Activated gamma-delta T cell treated with Interleukin-2 at 50 U/mL for 16 hours (primary cell): ENCODE results near the gene RASAL2.
"Not testable (repeated sequence)": the region's sequence is repeated elsewhere in the genome, so short reads cannot be mapped to it uniquely, and the experiment has no call there.

Source experiments
- DNase-seq: peaks from one replicate; pipeline ENCODE4 v3.0.0-alpha.2; 2020

Gene RASAL2

DNA sequence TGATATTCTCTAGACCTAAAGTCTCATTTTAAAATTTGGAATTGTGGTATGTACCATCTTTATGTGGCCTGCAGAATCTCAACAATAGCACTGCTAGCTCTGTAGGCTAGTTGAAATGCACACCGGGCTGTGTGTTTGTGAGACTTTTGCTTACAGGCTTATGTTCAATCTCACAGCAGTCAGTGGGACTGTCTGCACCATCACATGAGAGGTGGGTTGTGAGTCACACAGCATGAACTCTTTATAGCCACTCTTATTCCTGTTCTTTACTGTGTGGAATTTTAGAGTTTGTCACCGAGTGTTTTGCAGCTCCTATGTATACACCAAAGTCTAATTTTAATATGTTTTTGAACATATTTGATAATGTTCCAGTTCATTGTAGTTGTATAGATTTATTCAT is 74.6 kb downstream of the RASAL2 start:
- no peak for DNase-seq

DNA sequence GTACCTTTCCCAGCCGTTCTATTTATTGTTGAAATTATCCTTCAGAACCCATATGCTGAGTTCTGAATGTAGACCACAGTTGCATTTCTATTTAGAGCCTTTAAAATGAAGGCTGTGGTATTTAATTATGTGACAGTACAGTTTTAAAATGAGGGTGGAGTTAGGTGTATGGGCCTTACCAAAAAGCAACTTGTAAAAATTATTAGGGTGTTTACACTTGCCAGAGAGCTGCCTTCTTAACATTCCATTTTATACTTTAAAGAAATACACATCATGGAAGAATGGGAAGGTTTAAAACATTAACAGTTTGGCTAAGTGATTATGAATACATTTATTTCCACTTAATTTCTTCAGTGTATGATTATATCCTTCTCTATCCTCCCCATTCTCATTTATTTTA is 75.7 kb downstream of the RASAL2 start:
- DNase-seq: no peak

DNA sequence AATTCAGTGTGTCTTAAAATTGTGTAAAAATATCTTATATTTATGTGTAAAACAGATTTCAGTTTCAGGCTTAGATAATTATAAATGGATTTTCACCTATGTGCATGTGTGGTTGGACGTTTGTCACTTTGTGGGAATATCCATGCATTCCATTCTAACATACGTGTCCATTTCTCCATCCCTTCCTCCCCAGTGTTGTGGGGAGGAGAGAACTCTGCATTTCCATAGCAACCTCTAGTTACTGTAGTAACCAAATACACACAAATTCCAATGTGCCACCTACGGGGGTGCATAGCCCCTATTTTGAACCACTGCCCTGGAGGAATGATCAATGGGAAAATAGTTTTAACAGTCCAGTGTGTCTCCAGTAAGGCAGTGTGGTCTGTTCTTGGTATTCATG is 79.0 kb downstream of the RASAL2 start:
- no peak for DNase-seq

DNA sequence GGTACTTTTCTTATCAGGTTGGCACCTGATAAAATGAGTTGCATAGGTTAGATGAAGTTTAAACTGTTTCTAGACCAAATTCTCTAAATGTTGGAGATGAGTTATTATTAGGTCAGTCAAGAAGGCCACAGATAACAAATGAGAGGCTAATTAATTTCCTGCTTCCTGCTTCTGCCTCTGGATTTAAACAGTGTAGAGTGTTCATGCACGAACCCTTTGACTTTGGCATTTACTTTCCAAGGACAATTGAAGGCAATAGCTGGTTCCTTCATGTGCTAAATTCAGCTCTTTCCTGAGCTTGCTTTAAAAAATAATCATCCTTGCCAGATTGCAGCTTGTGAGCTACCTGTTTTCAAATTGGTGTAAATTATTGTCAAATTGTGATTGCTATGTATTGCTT is 80.6 kb downstream of the RASAL2 start:
- no peak for DNase-seq

DNA sequence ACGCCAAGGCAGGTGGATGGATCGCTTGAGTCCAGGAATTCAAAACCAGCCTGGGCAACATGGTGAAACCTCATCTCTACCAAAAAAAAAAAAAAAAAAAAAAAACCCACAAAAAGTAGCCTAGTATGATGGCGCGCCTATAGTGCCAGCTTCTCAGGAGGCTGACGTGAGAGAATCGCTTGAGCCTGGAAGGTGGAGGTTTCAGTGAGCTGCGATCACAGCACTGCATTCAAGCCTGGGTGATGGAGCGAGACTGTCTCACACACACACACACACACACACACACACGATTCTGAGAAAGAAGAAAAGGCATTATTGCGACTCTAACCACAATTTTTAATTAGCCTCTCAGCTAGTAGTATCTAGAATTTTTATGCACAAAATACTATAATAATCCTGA is 86.5 kb downstream of the RASAL2 start:
- no peak for DNase-seq

DNA sequence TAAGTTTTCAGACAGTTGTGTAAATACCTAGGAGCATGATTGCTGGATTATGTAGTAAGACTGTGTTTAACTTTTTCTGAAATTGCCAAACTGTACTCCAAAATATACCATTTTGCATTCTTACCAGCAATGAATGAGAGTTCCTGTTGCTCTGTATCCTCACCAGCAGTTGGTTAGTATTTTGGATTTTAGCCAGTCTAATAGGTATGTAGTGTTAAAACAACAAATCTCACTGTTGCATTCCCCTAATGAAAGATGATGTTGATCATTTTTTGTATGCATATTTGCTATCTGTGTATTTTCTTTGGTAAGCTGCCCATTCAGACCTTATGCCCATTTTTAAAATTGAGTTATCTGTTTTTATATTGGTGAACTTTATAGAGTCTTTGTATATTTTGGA is 89.9 kb downstream of the RASAL2 start:
- DNase-seq: no peak

DNA sequence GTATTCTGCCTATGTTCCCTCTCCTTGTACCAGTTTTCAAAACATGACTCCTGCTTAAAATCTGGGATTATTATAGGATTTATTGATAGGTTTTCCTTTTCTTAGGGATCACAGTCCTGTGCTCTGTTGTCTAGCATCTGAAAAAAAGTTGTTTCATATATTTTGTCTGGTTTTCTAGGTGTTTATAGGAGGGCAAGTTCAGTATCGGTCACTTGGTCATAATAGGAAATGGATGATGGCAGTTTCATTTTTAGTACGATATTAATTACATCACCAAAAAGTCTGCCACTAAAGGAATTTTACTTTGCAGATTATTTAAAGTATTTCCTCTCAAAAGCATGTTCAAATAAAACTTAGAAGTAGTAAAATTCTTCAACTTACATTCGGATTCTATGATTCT is 94.4 kb downstream of the RASAL2 start:
- DNase-seq: no peak

DNA sequence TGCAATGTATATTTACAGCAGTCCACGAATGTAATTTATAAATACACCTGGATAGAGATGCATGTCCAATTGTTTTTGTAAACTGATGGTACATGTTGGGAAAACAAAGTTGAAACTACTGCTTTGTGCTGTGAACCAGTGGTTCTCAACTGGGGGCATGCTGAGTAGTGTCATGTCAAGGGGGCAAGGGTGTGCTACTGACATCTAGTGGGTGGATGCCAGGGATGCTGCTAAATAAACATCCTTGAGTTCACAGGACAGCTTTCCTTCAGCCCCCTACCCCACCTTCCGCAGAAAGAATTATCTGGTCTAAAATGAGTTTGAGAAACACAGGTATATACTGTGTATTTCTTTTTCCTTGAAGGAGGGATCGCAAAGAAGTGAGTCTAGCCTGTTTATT is 95.9 kb downstream of the RASAL2 start:
- DNase-seq: no peak

DNA sequence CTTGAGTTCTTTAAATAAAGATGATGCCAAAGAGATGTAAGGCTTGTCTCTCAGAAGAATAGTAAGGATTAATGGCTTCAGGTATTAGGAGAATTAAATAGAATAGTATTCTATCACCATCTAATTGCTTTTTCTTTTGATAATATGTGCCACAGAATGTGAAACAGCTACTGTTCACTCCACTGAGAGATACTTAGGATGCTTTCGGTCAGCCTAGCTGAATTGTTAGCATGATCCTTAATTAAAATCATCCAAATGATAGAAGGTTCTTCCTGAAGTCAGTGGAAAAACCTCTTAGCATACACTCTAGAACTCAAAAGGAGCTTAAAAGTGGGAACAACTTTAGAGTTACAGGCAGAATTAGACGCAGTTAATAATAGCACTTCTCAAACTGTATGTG is 97.0 kb downstream of the RASAL2 start:
- no peak for DNase-seq

DNA sequence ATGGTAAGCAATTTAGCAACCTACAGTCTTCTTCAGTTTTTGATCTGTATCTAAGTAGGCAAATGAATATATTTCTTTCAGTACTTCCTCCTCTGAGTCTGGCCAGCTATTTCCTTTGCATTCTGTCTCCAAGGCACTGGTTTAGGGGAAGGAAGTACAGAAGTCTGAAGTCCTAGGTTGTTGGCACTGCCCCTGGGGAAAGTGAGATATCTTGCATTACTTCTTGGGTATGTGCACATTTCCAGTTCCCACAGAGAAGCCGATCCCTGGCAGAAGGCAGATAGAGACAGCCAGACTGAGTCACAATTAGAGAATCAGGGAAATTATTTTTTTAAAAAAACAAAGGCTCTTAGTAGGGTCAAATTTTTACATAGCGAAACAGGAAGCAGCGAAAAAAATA is 98.8 kb downstream of the RASAL2 start:
- DNase-seq: no peak

DNA sequence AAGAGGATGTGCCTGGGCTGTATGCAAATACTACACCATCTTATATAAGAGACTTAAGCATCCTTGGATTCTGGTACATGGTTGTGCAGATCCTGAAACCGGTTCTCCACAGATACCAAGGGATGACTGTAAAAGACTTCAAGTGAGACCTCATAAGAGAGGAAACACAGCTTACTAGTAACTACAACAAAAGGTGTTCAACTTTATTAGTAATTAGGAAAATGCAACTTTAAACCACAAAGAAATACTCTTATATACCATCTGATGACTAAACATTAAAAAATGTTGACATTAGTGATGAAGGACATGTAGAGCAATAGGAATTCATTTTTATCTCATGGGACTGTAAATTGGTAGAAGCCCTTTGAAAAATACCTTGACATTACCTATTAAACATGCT is 102.7 kb downstream of the RASAL2 start:
- DNase-seq: no peak

DNA sequence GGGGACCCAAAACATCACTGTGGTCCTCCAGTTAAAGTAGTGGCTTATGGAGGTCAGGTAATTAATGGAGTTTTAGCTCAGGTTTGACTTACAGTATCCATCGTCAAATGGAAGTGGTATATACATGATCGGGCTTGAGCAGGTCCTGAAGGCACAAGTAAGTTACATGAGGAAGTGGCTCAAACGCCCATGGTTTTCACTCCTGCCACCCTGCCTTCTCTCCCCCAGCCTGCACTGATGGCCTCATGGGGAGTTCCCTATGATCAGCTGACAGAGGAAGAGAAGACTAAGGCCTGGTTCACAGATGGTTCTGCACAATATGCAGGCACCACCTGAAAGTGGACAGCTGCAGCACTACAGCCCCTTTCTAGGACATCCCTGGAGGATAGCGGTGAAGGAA is 108.2 kb downstream of the RASAL2 start:
- DNase-seq: not testable (repeated sequence)

DNA sequence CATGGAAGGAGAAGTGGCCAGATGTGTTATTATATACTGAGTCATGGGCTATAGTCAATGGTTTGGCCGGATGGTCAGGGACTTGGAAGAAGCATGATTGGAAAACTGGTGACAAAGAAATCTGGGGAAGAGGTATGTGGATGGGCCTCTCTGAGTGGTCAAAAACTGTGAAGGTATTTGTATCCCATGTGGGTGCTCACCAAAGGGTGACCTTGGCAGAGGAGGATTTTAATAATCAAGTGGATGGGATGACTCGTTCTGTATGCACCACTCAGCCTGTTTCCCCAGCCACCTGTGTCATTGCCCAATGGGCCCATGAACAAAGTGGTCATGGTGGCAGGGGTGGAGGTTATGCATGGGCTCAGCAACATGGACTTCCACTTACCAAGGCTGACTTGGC is 108.6 kb downstream of the RASAL2 start:
- DNase-seq: not testable (repeated sequence)

DNA sequence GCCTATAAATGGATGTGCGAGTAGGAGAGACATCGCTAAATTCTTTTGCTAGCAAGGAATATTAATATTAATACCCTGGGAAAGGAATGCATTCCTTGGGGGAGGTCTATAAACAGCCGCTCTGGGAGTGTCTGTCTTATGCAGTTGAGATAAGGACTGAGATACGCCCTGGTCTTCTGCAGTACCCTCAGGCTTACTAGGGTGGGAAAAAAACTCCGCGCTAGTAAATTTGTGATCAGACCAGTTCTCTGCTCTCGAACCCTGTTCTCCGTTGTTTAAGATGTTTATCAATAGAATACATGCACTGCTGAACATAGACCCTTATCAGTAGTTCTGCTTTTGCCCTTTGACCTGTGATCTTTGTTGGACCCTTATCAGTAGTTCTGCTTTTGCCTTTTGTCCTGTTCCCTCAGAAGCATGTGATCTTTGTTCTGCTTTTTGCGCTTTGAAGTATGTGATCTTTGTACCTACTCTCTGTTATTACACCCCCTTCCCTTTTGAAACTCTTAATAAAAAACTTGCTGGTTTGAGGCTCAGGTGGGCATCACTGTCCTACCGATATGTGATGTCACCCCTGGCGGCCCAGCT is 114.5 kb downstream of the RASAL2 start:
- not testable (repeated sequence) for DNase-seq

DNA sequence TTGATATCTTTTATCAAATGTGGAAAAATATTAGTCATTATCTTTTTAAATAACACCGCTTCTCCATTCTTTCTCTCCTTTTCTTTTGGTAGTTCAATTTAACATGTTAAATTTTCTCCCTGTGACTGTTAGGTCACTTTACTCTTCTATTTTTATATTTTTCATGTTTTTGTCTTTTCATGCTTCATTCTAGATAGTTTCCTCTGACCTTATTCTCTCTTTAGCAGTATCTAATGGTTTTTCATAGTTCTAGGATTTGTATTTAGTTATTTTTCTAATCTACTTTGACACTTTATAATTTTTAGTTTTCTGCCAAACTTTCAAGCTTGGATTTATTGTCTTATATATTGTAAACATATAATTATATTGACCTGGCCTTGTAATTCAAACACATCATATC is 116.0 kb downstream of the RASAL2 start:
- no peak for DNase-seq

DNA sequence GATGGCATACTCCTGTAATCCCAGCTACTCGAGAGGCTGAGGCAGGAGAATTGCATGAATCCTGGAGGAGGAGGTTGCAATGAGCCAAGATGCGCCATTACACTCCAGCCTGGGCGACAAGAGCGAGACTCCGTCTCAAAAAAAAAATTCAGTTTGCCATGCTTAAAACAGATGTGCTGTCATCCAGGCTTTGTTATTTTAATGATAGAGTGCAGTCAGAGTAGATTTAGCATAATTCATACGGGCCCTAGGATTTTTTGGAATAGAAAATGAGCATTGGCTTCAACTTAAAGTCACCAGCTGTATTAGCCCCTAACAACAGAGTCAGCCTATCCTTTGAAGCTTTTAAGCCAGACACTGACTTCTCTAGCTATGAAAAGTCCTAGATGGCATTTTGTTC is 124.6 kb downstream of the RASAL2 start:
- DNase-seq: no peak

DNA sequence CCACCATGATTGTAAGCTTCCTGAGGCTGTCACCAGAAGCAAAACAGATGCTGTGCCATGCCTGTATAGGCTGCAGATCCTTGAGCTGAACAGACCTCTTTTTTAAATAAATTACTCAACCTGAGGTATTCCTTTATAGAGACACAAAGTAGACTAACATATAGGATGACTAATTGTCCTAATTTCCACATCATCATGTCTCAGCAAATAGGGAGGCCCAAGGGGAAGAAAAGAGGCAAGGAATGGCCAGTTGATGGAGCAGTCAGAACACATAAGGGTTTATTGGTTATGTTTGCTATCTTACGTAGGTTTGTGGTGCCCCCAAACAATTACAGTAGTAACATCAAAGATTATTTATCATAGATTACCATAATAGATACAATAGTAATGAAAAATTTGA is 126.2 kb downstream of the RASAL2 start:
- DNase-seq: no peak

DNA sequence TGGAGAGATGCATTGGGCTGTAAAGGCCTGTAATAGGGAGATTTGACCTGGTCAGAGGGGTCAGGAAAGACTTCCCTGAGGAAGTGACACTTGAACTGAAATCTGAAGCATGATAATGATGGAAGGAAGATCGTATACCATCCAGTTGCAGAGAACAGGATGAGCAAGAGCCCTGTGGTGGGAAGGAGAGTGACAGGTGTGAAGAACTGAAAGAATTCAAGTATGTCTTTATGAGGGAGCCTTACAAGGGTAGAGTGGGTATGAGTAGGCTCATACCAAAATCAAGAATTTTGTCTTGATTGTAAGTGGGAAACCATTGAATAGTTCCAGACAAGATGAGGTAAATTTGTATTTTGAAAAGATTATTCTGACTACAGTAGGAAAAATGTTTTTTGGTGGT is 129.4 kb downstream of the RASAL2 start:
- DNase-seq: no peak

DNA sequence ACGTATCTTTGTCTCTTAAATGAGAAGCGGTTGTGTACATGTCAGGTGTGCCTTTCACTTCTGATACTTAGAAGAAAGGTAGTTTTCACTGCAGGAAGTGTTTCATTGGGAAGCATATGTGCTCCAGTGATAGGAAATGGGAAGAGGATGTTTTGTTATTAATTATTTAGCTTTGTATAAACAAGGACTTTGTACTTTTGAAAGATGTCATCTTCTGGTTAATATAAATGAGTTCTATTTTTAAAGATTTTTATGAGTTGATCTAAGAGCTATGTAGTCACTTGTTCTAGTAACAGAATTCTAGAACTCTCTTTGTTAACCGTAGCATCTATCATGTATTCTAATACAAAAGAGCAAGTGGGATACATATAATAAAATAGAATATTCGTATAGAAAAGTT is 130.5 kb downstream of the RASAL2 start:
- DNase-seq: no peak

DNA sequence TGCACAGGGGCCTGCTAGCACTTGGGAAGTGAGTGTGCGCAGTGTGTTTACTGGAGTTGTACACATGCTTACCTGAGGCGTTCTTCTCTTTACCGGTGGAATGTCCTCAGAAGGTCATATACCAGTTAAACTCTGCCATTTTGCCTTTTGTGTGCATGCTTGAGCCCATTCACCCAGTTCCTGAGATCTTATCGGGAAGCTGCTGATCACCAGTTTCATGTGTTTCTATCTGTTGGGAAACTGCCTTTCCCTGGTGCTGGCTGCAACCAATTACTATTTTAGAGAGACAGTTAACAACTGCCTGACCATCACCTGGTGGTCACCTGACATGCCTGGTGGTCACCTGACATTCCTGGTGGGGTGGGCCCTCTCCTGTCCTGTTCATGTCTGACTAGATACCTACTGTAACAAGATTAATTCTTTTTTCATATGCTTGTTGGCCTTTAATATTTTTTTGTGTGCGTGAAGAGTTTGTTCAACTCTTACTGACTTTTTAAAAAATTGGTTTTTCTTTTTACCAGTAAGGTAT is 137.0 kb downstream of the RASAL2 start:
- DNase-seq: no peak

DNA sequence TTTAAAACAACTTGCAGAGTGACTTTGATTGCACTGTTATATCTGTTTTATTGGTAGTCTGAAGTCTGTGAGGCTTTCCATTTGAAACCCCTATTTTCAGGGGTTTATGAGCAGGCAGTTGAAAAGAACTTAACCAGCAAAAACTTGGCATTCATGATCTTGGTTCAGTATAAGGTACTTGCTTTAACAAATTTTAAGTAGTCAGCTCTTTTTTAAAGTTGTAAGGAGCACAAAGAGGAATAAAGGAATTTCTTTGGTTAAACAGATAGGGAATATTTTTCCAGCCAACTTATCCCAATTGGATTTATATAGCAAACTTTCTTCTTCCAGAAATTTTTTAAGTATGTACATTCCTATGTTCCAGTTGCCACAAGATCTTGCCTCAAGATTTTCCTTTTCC is 138.2 kb downstream of the RASAL2 start:
- no peak for DNase-seq

DNA sequence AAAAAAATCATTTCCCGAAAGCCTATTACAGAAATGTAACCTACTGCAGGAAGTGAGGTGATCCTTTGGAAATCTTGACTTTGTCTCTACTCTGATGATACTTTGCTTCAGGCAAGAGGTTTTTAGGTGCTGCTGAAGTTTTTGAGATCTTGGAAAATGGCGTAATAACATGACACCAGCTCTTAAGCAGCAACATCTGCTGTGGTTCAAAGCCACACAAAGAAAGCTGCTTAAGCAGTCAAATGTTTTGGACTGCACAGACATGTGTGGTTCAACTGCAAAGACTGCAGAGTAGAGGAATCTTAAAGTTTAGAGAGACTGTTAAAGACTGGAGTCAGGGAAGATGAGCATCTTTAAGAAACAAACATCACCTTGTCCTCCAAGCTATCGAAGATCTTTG is 139.0 kb downstream of the RASAL2 start:
- DNase-seq: no peak

DNA sequence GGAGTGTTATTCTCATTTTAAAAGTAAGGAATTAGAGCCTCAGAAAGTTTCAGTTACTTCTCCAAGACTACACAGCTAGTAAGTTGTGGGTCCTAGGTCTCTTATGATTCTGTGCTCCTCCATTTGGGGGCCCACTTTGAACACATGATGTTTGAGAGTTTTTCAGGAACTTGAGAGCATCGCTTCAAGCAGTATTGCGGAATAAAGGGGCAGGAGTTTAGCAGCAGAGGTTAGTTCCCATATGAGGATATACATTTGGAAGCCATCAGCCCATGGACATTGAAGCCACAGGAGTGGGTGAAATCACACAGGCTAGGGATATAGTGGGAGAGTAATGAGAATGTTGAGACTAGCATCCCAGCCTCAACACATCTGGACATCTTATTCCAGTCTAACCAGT is 143.2 kb downstream of the RASAL2 start:
- no peak for DNase-seq

DNA sequence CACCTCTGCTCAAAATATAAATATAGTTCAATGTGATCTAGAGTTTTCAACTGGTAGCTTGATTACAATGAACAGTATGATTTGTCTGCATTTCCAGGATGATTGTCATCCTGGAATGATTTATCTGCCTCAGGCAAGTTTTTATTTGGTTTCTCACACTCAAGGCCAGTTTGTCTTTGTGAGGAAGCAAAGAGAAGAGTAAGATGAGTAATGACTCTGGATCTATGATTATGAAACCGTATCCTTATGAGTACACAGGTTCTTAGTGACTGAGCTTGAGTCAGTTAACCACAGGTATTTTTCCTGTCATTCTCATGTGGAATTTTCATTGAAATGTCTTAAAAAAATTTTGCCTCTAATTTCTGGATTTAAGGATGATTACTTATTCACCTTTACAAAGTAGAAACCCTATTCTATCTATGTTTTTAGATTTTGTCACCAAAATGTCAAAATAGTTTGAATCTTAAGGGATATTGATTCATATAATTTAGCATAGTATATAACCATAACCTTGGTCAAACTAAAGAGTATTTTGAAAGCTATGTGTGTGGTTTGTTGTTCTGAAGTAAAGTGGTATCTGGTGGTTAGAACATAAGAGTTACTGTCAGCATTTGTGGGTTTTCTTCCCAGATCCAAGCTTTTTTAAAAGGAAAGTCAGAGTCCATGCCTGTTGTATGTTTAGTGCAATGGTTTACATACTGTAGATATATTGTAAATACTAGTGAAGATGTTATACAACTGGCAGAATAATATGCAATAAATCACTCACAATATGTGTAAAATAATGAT is 145.0 kb downstream of the RASAL2 start:
- no peak for DNase-seq

DNA sequence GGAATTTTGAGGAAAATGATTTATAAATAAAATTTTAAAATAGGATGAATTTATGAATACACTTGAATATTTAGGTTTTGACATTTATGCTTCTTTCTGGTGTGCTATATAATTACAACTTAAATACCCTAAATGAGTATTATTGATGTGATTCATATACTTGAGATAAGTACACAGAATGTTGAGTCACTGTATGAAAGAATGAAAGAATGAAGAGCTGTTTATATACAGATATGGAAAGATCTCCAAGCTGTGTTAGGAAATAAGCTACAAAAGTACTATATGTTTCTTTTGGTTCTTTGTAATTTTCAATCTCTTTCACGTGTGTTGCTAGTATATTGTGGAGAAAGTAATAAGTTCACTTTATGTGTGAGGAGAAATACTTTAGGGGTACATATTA is 147.2 kb downstream of the RASAL2 start:
- no peak for DNase-seq
